HEK293 (cell line): ENCODE data around the gene OPA3.

Experiments
- BCL6B ChIP-seq: fragments of 450-650 bp; formaldehyde crosslinking; IDR thresholded peaks from 2 replicates; pipeline ENCODE4 v1.5.1; 2017; ENCODE audit warnings: missing biosample characterization, missing genetic modification characterization
- KLF1 ChIP-seq: fragments of 450-650 bp; formaldehyde crosslinking; IDR thresholded peaks from 2 replicates; pipeline ENCODE4 v1.5.1; 2016; ENCODE audit warnings: missing biosample characterization, missing genetic modification characterization
- PRDM2 ChIP-seq: fragments of 450-650 bp; formaldehyde crosslinking; IDR thresholded peaks from 2 replicates; pipeline ENCODE4 v1.5.1; 2016; ENCODE audit warnings: missing biosample characterization, missing genetic modification characterization, borderline replicate concordance
- PRDM4 ChIP-seq: fragments of 450-650 bp; formaldehyde crosslinking; IDR thresholded peaks from 2 replicates; pipeline ENCODE4 v1.5.1; 2017; ENCODE audit warnings: missing biosample characterization, missing genetic modification characterization
- SETDB1 ChIP-seq: IDR thresholded peaks from one replicate; pipeline ENCODE4 v1.6.1; 2017; ENCODE audit warnings: mild to moderate bottlenecking, low read length, moderate library complexity, mixed read lengths; ENCODE audit not compliant: insufficient read length
- TCF7L2 ChIP-seq: IDR thresholded peaks from 2 replicates; pipeline ENCODE4 v1.6.1; 2011; ENCODE audit warnings: low read depth, mild to moderate bottlenecking, inconsistent platforms, low read length, moderate library complexity, borderline replicate concordance
- WT1 ChIP-seq: fragments of 450-650 bp; formaldehyde crosslinking; IDR thresholded peaks from 2 replicates; pipeline ENCODE4 v1.5.1; 2016; ENCODE audit warnings: missing biosample characterization, missing genetic modification characterization
- YY1 ChIP-seq: fragments of 450-650 bp; formaldehyde crosslinking; IDR thresholded peaks from 2 replicates; pipeline ENCODE4 v1.5.1; 2018; ENCODE audit warnings: missing biosample characterization, missing genetic modification characterization
- ZNF16 ChIP-seq: fragments of 450-650 bp; formaldehyde crosslinking; IDR thresholded peaks from 2 replicates; pipeline ENCODE4 v1.5.1; 2016; ENCODE audit warnings: low read depth, missing biosample characterization, missing genetic modification characterization
- ZNF280C ChIP-seq: fragments of 450-650 bp; formaldehyde crosslinking; IDR thresholded peaks from 2 replicates; pipeline ENCODE4 v1.5.1; 2016; ENCODE audit warnings: missing biosample characterization, missing genetic modification characterization
- ZNF426 ChIP-seq: fragments of 450-650 bp; formaldehyde crosslinking; IDR thresholded peaks from 2 replicates; pipeline ENCODE4 v1.5.1; 2017; ENCODE audit warnings: missing biosample characterization, missing genetic modification characterization, mild to moderate bottlenecking, inconsistent platforms, moderate library complexity
- ZNF473 ChIP-seq: fragments of 450-650 bp; formaldehyde crosslinking; IDR thresholded peaks from 2 replicates; pipeline ENCODE4 v1.5.1; 2017; ENCODE audit warnings: missing biosample characterization, missing genetic modification characterization
- ZNF518A ChIP-seq: fragments of 450-650 bp; formaldehyde crosslinking; conservative IDR thresholded peaks from 2 replicates; pipeline ENCODE4 v1.5.1; 2016; ENCODE audit warnings: low read depth, missing biosample characterization, missing genetic modification characterization
- ZNF560 ChIP-seq: fragments of 450-650 bp; formaldehyde crosslinking; IDR thresholded peaks from 2 replicates; pipeline ENCODE4 v1.5.1; 2017; ENCODE audit warnings: missing biosample characterization, missing genetic modification characterization, borderline replicate concordance
- ZNF561 ChIP-seq: fragments of 450-650 bp; IDR thresholded peaks from 2 replicates; pipeline ENCODE4 v1.5.1; 2018; ENCODE audit warnings: missing biosample characterization, missing genetic modification characterization, borderline replicate concordance
- ZNF580 ChIP-seq: fragments of 450-650 bp; formaldehyde crosslinking; IDR thresholded peaks from 2 replicates; pipeline ENCODE4 v1.5.1; 2016; ENCODE audit warnings: missing biosample characterization, missing genetic modification characterization
- ZSCAN18 ChIP-seq: fragments of 450-650 bp; formaldehyde crosslinking; IDR thresholded peaks from 2 replicates; pipeline ENCODE4 v1.5.1; 2016; ENCODE audit warnings: missing biosample characterization, missing genetic modification characterization

OPA3 gene

GRCh38 chr19:45584332-45585157 is at the start of gene OPA3 (continued):
- TF ChIP-seq ZNF580 (tag by site-specific recombination) (peak; percentile 66; the same call in 1 of the 2 replicates), YY1 (tag by site-specific recombination) (peak; percentile 63), WT1 (tag by site-specific recombination) (no peak; the same call in 1 of the 2 replicates), ZNF280C (no peak), ZSCAN18 (tag by site-specific recombination) (no peak), ZNF473 (tag by site-specific recombination) (no peak), TCF7L2 (peak; percentile 64; the same call in 1 of the 2 replicates), KLF1 (tag by site-specific recombination) (peak; percentile 54), ZNF518A (tag by site-specific recombination) (peak; percentile 36; the same call in 1 of the 2 replicates), ZNF426 (no peak), PRDM2 (tag by site-specific recombination) (no peak), BCL6B (tag by site-specific recombination) (no peak), PRDM4 (tag by site-specific recombination) (no peak), ZNF16 (tag by site-specific recombination) (no peak), SETDB1 (no peak), ZNF560 (tag by site-specific recombination) (no peak), ZNF561 (tag by site-specific recombination) (no peak; the same call in 1 of the 2 replicates)
